ENCODE measurements around the gene ERCC5.

Gene ERCC5

DNA sequence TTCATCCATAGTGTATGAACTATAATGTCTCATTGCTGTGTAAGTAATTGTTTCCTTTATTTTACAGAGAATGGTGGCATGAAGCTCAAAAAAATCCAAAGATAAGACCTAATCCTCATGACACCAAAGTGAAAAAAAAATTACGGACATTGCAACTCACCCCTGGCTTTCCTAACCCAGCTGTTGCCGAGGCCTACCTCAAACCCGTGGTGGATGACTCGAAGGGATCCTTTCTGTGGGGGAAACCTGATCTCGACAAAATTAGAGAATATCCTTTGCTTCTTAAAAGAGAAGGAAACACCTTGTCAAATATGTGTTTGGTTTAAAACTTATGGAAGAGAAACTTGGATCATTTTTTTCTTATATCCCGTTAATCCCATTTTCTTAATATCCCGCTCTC is 26.3 kb downstream of the ERCC5 start:
- TF ChIP-seq, protein P1, sequence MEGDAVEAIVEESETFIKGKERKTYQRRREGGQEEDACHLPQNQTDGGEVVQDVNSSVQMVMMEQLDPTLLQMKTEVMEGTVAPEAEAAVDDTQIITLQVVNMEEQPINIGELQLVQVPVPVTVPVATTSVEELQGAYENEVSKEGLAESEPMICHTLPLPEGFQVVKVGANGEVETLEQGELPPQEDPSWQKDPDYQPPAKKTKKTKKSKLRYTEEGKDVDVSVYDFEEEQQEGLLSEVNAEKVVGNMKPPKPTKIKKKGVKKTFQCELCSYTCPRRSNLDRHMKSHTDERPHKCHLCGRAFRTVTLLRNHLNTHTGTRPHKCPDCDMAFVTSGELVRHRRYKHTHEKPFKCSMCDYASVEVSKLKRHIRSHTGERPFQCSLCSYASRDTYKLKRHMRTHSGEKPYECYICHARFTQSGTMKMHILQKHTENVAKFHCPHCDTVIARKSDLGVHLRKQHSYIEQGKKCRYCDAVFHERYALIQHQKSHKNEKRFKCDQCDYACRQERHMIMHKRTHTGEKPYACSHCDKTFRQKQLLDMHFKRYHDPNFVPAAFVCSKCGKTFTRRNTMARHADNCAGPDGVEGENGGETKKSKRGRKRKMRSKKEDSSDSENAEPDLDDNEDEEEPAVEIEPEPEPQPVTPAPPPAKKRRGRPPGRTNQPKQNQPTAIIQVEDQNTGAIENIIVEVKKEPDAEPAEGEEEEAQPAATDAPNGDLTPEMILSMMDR (conservative IDR thresholded peaks at IDR 0.05; ENCODE audit: low read depth, low read length), result no peak
- no peak for DNase-seq (ENCODE audit: low read depth)
- no peak overlapping the region for H3K4me3 ChIP-seq (ENCODE audit: low read length)

DNA sequence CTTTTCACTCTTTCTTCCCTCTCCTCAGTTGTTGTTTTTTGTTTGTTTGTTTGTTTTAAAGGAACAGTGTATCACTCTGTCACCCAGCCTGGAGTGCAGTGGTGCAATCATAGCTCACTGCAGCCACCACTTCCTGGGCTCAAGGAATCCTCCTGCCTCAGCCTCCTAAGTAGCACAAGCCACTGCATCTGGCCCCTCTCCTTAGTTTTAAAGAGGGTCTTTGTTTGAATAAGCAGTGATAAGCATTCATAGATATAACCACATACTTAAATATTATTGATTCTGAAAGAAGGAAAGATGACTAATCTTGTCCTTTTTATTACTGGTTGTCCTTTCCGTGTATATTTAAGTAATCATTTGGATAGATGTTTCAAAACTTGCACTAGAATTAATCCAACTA is 26.7 kb downstream of the ERCC5 start:
- DNase-seq (ENCODE audit: low read depth), result no peak
- H3K4me3 ChIP-seq (ENCODE audit: low read length), result no peak overlapping the region
- TF ChIP-seq, protein P1 (conservative IDR thresholded peaks at IDR 0.05; ENCODE audit: low read depth, low read length), result no peak

DNA sequence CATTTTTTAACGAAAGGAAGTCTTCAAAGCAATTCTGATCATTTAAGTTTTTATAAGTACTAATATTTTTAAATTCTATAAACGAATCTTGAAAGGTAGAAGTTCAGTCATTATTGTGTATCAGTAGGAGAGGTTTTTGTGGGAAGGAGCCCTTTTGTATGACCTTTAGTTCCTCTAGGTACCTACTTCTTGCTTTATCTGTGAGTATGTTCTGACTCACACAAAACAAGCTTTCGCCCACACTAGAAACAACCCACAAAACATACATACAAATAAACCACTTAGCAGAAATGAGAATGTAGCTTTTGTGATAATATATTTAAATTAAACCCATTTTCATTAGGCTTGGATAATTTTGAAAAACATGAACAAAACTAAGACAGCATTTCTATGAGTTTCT is 27.8 kb downstream of the ERCC5 start:
- no peak overlapping the region for H3K4me3 ChIP-seq (ENCODE audit: low read length)
- DNase-seq (ENCODE audit: low read depth), result no peak
- TF ChIP-seq, protein P1 (conservative IDR thresholded peaks at IDR 0.05; ENCODE audit: low read depth, low read length), result no peak

DNA sequence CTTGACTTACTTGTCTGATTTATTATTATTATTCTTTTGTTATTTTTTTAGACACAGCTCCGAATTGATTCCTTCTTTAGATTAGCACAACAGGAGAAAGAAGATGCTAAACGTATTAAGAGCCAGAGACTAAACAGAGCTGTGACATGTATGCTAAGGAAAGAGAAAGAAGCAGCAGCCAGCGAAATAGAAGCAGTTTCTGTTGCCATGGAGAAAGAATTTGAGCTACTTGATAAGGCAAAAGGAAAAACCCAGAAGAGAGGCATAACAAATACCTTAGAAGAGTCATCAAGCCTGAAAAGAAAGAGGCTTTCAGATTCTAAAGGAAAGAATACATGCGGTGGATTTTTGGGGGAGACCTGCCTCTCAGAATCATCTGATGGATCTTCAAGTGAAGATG is 29.4 kb downstream of the ERCC5 start:
- no peak overlapping the region for H3K4me3 ChIP-seq (ENCODE audit: low read length)
- TF ChIP-seq, protein P1 (conservative IDR thresholded peaks at IDR 0.05; ENCODE audit: low read depth, low read length), result no peak
- DNase-seq (ENCODE audit: low read depth), result no peak

DNA sequence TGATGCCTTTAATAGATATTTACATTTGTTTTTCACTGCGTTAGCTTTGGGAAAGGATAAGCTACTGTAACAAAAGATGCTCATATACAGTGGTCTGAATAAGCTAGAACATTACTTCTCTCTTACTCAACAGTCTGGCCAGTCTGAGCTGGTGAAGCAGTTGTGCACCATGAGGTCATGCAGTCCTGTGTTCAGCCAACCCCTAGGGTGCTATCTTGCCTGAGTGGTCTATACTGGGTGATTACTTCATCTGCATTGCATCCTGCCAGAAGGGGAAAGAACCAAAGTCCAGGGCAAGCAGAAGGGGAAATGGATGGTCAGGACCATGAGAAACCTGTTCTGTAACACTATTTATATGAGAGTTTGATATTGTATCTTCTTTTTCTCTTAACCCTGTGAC is 31.5 kb downstream of the ERCC5 start:
- DNase-seq (ENCODE audit: low read depth), result no peak

DNA sequence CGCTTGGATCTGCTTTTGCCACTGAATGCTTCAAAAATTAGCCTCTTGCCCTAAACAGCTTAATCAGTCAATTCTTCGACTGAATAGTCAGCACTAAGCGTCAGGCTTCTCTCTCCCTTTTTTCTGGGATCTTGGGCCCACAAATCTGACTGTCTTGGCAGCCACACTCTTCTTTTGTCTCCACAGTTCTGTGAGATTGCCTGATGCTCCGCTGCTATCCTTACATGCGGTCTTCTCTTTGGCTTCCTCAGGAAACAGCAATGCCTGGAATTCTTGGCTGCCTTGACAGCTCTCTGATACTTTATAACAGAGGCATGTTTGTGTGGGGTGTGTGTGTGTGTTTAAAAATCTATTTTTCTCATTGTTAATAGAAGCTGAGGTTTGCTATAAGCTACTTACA is 32.6 kb downstream of the ERCC5 start:
- no peak overlapping the region for H3K4me3 ChIP-seq (ENCODE audit: low read length)
- DNase-seq (ENCODE audit: low read depth), result peak; percentile 6
- TF ChIP-seq, protein P1 (conservative IDR thresholded peaks at IDR 0.05; ENCODE audit: low read depth, low read length), result no peak

More for the DNA sequence above, 31.5 kb downstream of the ERCC5 start:
- no peak overlapping the region for H3K4me3 ChIP-seq (ENCODE audit: low read length)
- TF ChIP-seq, protein P1 (conservative IDR thresholded peaks at IDR 0.05; ENCODE audit: low read depth, low read length), result no peak

DNA sequence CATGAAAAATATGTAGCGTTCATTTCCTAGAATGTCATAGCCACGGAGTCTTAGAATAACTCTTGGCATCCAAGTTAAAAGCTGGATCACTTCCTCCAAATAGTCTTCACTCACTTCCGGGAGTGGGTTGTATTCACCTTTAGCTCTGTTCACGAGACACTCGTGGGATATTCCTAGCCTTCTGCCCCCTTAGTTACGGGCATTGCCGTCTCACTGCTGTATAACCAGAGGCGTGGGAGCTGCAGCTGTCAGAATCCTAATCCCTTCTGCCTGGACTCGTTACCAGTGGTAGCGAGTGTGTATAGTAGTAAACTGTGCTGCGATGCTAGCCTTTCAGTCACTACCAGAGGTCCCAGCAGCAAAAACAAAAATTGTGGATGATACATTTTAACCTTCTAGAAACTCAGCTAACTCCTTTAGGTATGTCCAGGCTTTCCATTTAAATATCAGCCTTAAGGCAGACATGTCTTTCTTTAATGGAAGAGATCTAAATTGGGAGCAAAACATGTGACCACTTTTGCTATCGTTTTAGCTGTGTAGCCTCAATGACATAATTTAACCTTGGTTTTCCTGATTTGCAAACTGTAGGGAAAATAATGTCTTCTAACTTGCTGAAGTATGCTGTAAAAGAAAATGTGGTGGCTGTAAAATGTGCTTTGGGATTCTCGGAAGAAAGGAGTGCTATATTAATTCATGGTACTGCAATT is 34.1 kb downstream of the ERCC5 start:
- no peak overlapping the region for H3K4me3 ChIP-seq (ENCODE audit: low read length)
- TF ChIP-seq, protein P1 (conservative IDR thresholded peaks at IDR 0.05; ENCODE audit: low read depth, low read length), result no peak
- DNase-seq (ENCODE audit: low read depth), result no peak

Measured in retinal pigment epithelial cell (primary cell).